Measurements from ENCODE around the gene GANAB.
"Not testable (repeated sequence)": the region's sequence is repeated elsewhere in the genome, so short reads cannot be mapped to it uniquely, and the experiment has no call there.

GANAB gene

GRCh38 chr11:62666259-62666926 lies 20.0 kb upstream of the GANAB start:
- no peak for DNase-seq

- DNase-seq, result no peak
These were observed 19.3 kb upstream of the GANAB start for GRCh38 chr11:62665599-62666258.

GRCh38 chr11:62665075-62665598 lies 18.7 kb upstream of the GANAB start, which contains the start of the genes C11orf98 and CSKMT:
C11orf98 (minus strand) TSS chr11:62665210; CDS start chr11:62665169, 41 bp downstream.
CSKMT (plus strand) TSS chr11:62665312; CDS start chr11:62665880, 568 bp downstream.
- peak; percentile 75 for DNase-seq

GRCh38 chr11:62664405-62665074 lies 18.1 kb upstream of the GANAB start:
- no peak for DNase-seq

- no peak for DNase-seq
These were observed 10.5 kb upstream of the GANAB start for GRCh38 chr11:62656796-62657429.

GRCh38 chr11:62654297-62654696 lies 7.9 kb upstream of the GANAB start:
- no peak for DNase-seq

- no peak for DNase-seq
These were observed 6.0 kb upstream of the GANAB start for GRCh38 chr11:62652161-62653006.

GRCh38 chr11:62650283-62650682 lies 3.9 kb upstream of the GANAB start:
- not testable (repeated sequence) for DNase-seq

- no peak for DNase-seq
These were observed 3.1 kb upstream of the GANAB start for GRCh38 chr11:62649486-62649885.

GRCh38 chr11:62648967-62649364 lies 2.6 kb upstream of the GANAB start:
- no peak for DNase-seq

- DNase-seq, result no peak
These were observed 2.0 kb upstream of the GANAB start for GRCh38 chr11:62648185-62648966.

- DNase-seq, result no peak
These were observed 1.2 kb upstream of the GANAB start for GRCh38 chr11:62647609-62648005.

GRCh38 chr11:62646825-62647608 lies 604 bp upstream of the GANAB start:
- DNase-seq, result no peak

- no peak for DNase-seq
These were observed 805 bp downstream of the GANAB start for GRCh38 chr11:62645671-62645945.

GRCh38 chr11:62644220-62644619 lies 2.2 kb downstream of the GANAB start:
- DNase-seq, result no peak

GRCh38 chr11:62632492-62632891 lies 13.9 kb downstream of the GANAB start:
- no peak for DNase-seq

GRCh38 chr11:62627713-62628112 lies 18.7 kb downstream of the GANAB start:
- no peak for DNase-seq

GRCh38 chr11:62622476-62623089 lies 23.8 kb downstream of the GANAB start:
- DNase-seq, result no peak

- peak; percentile 90 for DNase-seq
These were observed 24.6 kb downstream of the GANAB start, which contains the start of gene B3GAT3 for GRCh38 chr11:62621567-62622470. B3GAT3 (minus strand) TSS chr11:62621986; CDS start chr11:62621947, 39 bp downstream.

Data from NCI-H2081 treated with DMSO at 0.1 percent for 48 hours (cell line).